HepG2 (cell line): ENCODE measurements around the gene NTN5. TPM values are rescaled to one million over a fixed set of nuclear protein-coding genes. Genes with fewer than 3 reads are reported as not detected.

Experiments used
- ATAC-seq: fragments of 200-7000 bp; cut with Tn5 transposase; 3 replicates; pipeline ENCODE4 v1.9.1; 2020; ENCODE audit warnings: mild to moderate bottlenecking, moderate library complexity
- BruUV-seq: library from RNA; stranded (reverse); fragments of 400-500 nt; replicated peaks from 2 replicates; lab custom pipeline; 2021; lab: Mats Ljungman, UMichigan
- CTCF ChIA-PET: fragments of 300-600 bp; formaldehyde crosslinking; extraction: SDS; loops from one replicate; lab custom pipeline; 2021; ENCODE audit warnings: low total read pairs, inconsistent platforms, low intra/inter-chr PET ratio; lab: Yijun Ruan, JAX
- POLR2A ChIA-PET: fragments of 350-600 bp; sonication (Branson Sonifier 250); formaldehyde crosslinking; loops from one replicate; lab custom pipeline; 2020; ENCODE audit warnings: antibody characterized with exemption, inconsistent platforms; lab: Yijun Ruan, JAX
- DNase-seq: peaks from one replicate; pipeline ENCODE4 v3.0.0-alpha.2; 2015; ENCODE audit warnings: low spot score
- FAIRE-seq: peaks from 3 replicates; lab custom pipeline; 2011; peaks lifted over from hg19 to GRCh38; lab: Jason Lieb, UNC
- H2AFZ ChIP-seq: one replicate; pipeline ENCODE4 v1.6.1; 2011; ENCODE audit warnings: low read length, inconsistent platforms
- H3K27ac ChIP-seq: fragments of 300-600 bp; 3 replicates; pipeline ENCODE4 v1.8.0; 2011; ENCODE audit warnings: mixed run types, mild to moderate bottlenecking, mixed read lengths, low read length, inconsistent platforms; ENCODE audit not compliant: insufficient read depth; ENCODE audit errors: extremely low read length
- H3K27me3 ChIP-seq, 2 experiments: fragments of 200-600 bp in 1 of 2; 2 replicates in 1 of 2; 3 replicates in 1 of 2; pipeline versions ENCODE4 v1.6.0 to v1.8.0; 2011; ENCODE audit warnings: low read length in 2 of 2, mild to moderate bottlenecking in 2 of 2, moderate library complexity in 2 of 2, inconsistent platforms in 1 of 2; ENCODE audit not compliant: insufficient read depth in 2 of 2, control insufficient read depth in 1 of 2
- H3K36me3 ChIP-seq, 2 experiments: fragments of 200-600 bp in 1 of 2; replicated peaks in 1 of 2; 2 replicates in 1 of 2; 3 replicates in 1 of 2; pipeline versions ENCODE4 v1.5.1 to v1.8.0; 2011; ENCODE audit warnings: low read length in 2 of 2, inconsistent platforms in 1 of 2; ENCODE audit not compliant: insufficient read depth in 2 of 2, control insufficient read depth in 1 of 2
- H3K4me1 ChIP-seq: 2 replicates; pipeline ENCODE4 v1.5.1; 2012; ENCODE audit warnings: low read length, inconsistent platforms; ENCODE audit not compliant: insufficient read depth
- H3K4me2 ChIP-seq: 2 replicates; pipeline ENCODE4 v1.6.0; 2011; ENCODE audit warnings: low read depth, low read length, inconsistent platforms
- H3K4me3 ChIP-seq, 3 experiments: fragments of 200-600 bp in 1 of 3; sonication (generic), shearing (Covaris generic) in 1 of 3; replicated peaks in 1 of 3; 2 replicates each; pipeline ENCODE4 v1.5.1; 2011 to 2016; ENCODE audit warnings: low read length in 3 of 3, inconsistent platforms in 2 of 3, low read depth in 2 of 3, mild to moderate bottlenecking in 2 of 3, control low read depth in 1 of 3, mixed read lengths in 1 of 3; ENCODE audit not compliant: insufficient read depth in 1 of 3
- H3K79me2 ChIP-seq: one replicate; pipeline ENCODE4 v1.6.1; 2011; ENCODE audit warnings: low read length, inconsistent platforms; ENCODE audit not compliant: insufficient read depth
- H3K9ac ChIP-seq: 2 replicates; pipeline ENCODE4 v1.6.0; 2011; ENCODE audit warnings: mild to moderate bottlenecking, low read depth, low read length, inconsistent platforms; ENCODE audit not compliant: insufficient read depth
- H3K9me3 ChIP-seq: 2 replicates; pipeline ENCODE4 v1.5.1; 2012; ENCODE audit warnings: mild to moderate bottlenecking, low read length
- H4K20me1 ChIP-seq: 2 replicates; pipeline ENCODE4 v1.6.0; 2011; ENCODE audit warnings: inconsistent platforms, mild to moderate bottlenecking, low read length, moderate library complexity; ENCODE audit not compliant: insufficient read depth
- ARID2 ChIP-seq: sonication (generic); formaldehyde crosslinking; IDR thresholded peaks from 2 replicates; pipeline ENCODE4 v1.8.1; 2022; ENCODE audit warnings: mild to moderate bottlenecking, missing genetic modification reagents, borderline replicate concordance
- ATF4 ChIP-seq, 2 experiments: fragments of 450-650 bp in 1 of 2; sonication (generic) in 1 of 2; formaldehyde crosslinking; IDR thresholded peaks; 2 replicates each; pipeline versions ENCODE4 v1.5.0 to v1.8.0; 2020 to 2022; ENCODE audit warnings: mild to moderate bottlenecking in 1 of 2, missing genetic modification reagents in 1 of 2
- CENPBD1 ChIP-seq: sonication (generic); formaldehyde crosslinking; IDR thresholded peaks from 2 replicates; pipeline ENCODE4 v1.8.0; 2022; ENCODE audit warnings: missing genetic modification reagents, low read depth, mild to moderate bottlenecking, borderline replicate concordance
- HBP1 ChIP-seq: IDR thresholded peaks from 2 replicates; pipeline ENCODE4 v1.6.1; 2016; ENCODE audit warnings: low read depth, control low read depth
- IKZF4 ChIP-seq: sonication (generic); formaldehyde crosslinking; IDR thresholded peaks from 2 replicates; pipeline ENCODE4 v1.5.1; 2020; ENCODE audit warnings: borderline replicate concordance, mild to moderate bottlenecking, low read depth, missing genetic modification reagents; ENCODE audit errors: not compliant biosample characterization
- NFKBIZ ChIP-seq: IDR thresholded peaks from 2 replicates; pipeline ENCODE4 v1.6.1; 2018; ENCODE audit warnings: missing genetic modification reagents, missing compliant biosample characterization
- SP5 ChIP-seq: IDR thresholded peaks from 2 replicates; pipeline ENCODE4 v1.6.1; 2016; ENCODE audit warnings: low read depth, borderline replicate concordance
- SSRP1 ChIP-seq: IDR thresholded peaks from 2 replicates; pipeline ENCODE4 v1.6.1; 2016; ENCODE audit warnings: control low read depth
- ZBTB2 ChIP-seq: sonication (generic); formaldehyde crosslinking; IDR thresholded peaks from 2 replicates; pipeline ENCODE4 v1.8.0; 2022; ENCODE audit warnings: low read depth, missing genetic modification reagents
- ZIK1 ChIP-seq: sonication (generic); formaldehyde crosslinking; IDR thresholded peaks from 2 replicates; pipeline ENCODE4 v1.5.0; 2020; ENCODE audit warnings: mild to moderate bottlenecking, low read depth, missing genetic modification reagents, borderline replicate concordance
- ZNF850 ChIP-seq: sonication (generic); formaldehyde crosslinking; conservative IDR thresholded peaks from 2 replicates; pipeline ENCODE4 v1.9.0; 2021; ENCODE audit warnings: mild to moderate bottlenecking, missing genetic modification reagents
- WGBS: methylation state at CpG from one replicate; pipeline ENCODE4 v1.1.6; 2017; ENCODE audit warnings: low lambda C conversion rate; 5-methylcytosine and 5-hydroxymethylcytosine counted together
- in situ Hi-C: cut with HindIII; loops from 2 replicates; pipeline ENCODE4 v1.10.0; 2017; ENCODE audit warnings: low pct_unique_long_range_greater_than_20kb; ENCODE audit not compliant: extremely low pct_ligation_motif_present
- intact Hi-C: fragments of 100-400 bp; cut with micrococcal nuclease; formaldehyde crosslinking; loops from one replicate; pipeline ENCODE4 v1.10.0; 2022; ENCODE audit not compliant: unreplicated experiment
- polyA plus RNA-seq, 8 experiments: library from polyadenylated mRNA; depleted of rRNA in 3 of 8; stranded (reverse) in 7 of 8; unstranded in 1 of 8; fragments of >200 nt; fragmentation: Illumina TruSeq in 4 of 8; extraction: Trizol in 4 of 8; gene quantifications; 2 replicates each; pipeline versions ENCODE4 v1.2.1 to v1.2.3, GENCODE V29; 2011 to 2016; ENCODE audit warnings: low read depth in 4 of 8, missing spikeins in 1 of 8, mixed read lengths in 1 of 8; ENCODE audit not compliant: insufficient read depth in 1 of 8
- total RNA-seq, 5 experiments: library from RNA; depleted of rRNA; stranded (reverse); fragments of >200 nt; fragmentation: Illumina TruSeq; extraction: Trizol; gene quantifications; 2 replicates each; pipeline ENCODE4 v1.2.3, GENCODE V29; 2016; ENCODE audit warnings: low read depth in 1 of 5

The NTN5 gene
- total and polyA plus RNA-seq, 2 of the 13 experiments (the other 11 are each of a cell fraction or from before 2014, with no cell fraction given): 0.05 TPM; not detected in 1

GRCh38 chr19:48702701-48703100 is 29.9 kb upstream of the NTN5 start:
- CTCF ChIA-PET: no interaction called here
- Histone ChIP-seq H3K9ac (no peak overlapping the region), H3K4me2 (no peak overlapping the region), H4K20me1 (no peaks in the 10 kb centered on the region), H3K9me3 (no peaks in the 10 kb centered on the region), H3K27ac (no peak overlapping the region), H2AFZ (no peak overlapping the region), H3K4me3 (no peak overlapping the region), H3K36me3 (no peaks in the 10 kb centered on the region), H3K4me1 (0 out of 2 replicates have a peak, but pooled peaks cover 6% of the 10 kb centered on the region), H3K79me2 (no peaks in the 10 kb centered on the region), H3K27me3 (no peaks in the 10 kb centered on the region)
- FAIRE-seq (no peak), DNase-seq (no peak), ATAC-seq (no peak)
- in situ Hi-C loops: no loop called here
- BruUV-seq: no TSS peak
- POLR2A ChIA-PET: no interaction called here
- WGBS: 83% methylated on average over 13 of the region's 13 CpGs
- TF ChIP-seq SSRP1 (CRISPR knock-in tag) (no peak), ZIK1 (no peak), CENPBD1 (CRISPR knock-in tag) (no peak), ZBTB2 (CRISPR knock-in tag) (no peak), ATF4 (CRISPR knock-in tag; IDR thresholded peaks at IDR 0.05) (no peak), ARID2 (CRISPR knock-in tag) (no peak), HBP1 (CRISPR knock-in tag) (no peak), ZNF850 (no peak), IKZF4 (CRISPR knock-in tag) (no peak), SP5 (no peak), NFKBIZ (no peak)
- intact Hi-C loops: no loop called here
